Panc1 (cell line): ENCODE data around the gene GPATCH8. TPM values are rescaled to one million over a fixed set of nuclear protein-coding genes. Genes with fewer than 3 reads are reported as not detected.
"Not testable (repeated sequence)": the region's sequence is repeated elsewhere in the genome, so short reads cannot be mapped to it uniquely, and the experiment has no call there.

Experiments
- ATAC-seq: fragments of 200-7000 bp; cut with Tn5 transposase; 2 replicates; pipeline ENCODE4 v1.9.1; 2020; ENCODE audit warnings: mild to moderate bottlenecking, moderate library complexity
- BruUV-seq: library from RNA; stranded (reverse); fragments of 400-500 nt; replicated peaks from 2 replicates; lab custom pipeline; 2021; lab: Mats Ljungman, UMichigan
- CTCF ChIA-PET: fragments of 300-600 bp; sonication (Branson Sonifier 250); formaldehyde crosslinking; loops from one replicate; lab custom pipeline; 2022; ENCODE audit warnings: antibody characterized with exemption; lab: Charles Lee
- POLR2A ChIA-PET: fragments of 300-600 bp; sonication (Branson Sonifier 250); formaldehyde crosslinking; loops from one replicate; lab custom pipeline; 2022; ENCODE audit warnings: antibody characterized with exemption; lab: Charles Lee
- DNase-seq: peaks from one replicate; pipeline ENCODE4 v3.0.0-alpha.2; 2010; ENCODE audit warnings: low read depth, low spot score
- H3K27ac ChIP-seq: 2 replicates; pipeline ENCODE4 v1.5.1; 2011; ENCODE audit warnings: mild to moderate bottlenecking, low read length, inconsistent platforms
- H3K27me3 ChIP-seq: fragments of 200-500 bp; sonication (Bioruptor generic); 2 replicates; pipeline ENCODE4 v1.6.0; 2014; ENCODE audit warnings: low read length, inconsistent platforms; ENCODE audit not compliant: control insufficient read depth, insufficient read depth
- H3K36me3 ChIP-seq: fragments of 200-500 bp; sonication (Bioruptor generic); 2 replicates; pipeline ENCODE4 v1.5.1; 2014; ENCODE audit warnings: inconsistent platforms, mild to moderate bottlenecking, low read length, moderate library complexity; ENCODE audit not compliant: control insufficient read depth, insufficient read depth
- H3K4me1 ChIP-seq: 2 replicates; pipeline ENCODE4 v1.5.1; 2011; ENCODE audit warnings: inconsistent platforms, mild to moderate bottlenecking, low read length, moderate library complexity; ENCODE audit not compliant: control insufficient read depth, insufficient read depth
- H3K4me3 ChIP-seq, 2 experiments: 2 replicates each; pipeline ENCODE4 v1.5.1; 2011 to 2012; ENCODE audit warnings: low read depth in 2 of 2, low read length in 2 of 2, mild to moderate bottlenecking in 2 of 2, inconsistent platforms in 1 of 2, moderate library complexity in 1 of 2
- H3K9me3 ChIP-seq: fragments of 200-500 bp; sonication (Bioruptor generic); 2 replicates; pipeline ENCODE4 v1.5.1; 2014; ENCODE audit warnings: low read depth, mild to moderate bottlenecking, inconsistent platforms, low read length, moderate library complexity; ENCODE audit not compliant: control insufficient read depth, insufficient read depth
- CTCF ChIP-seq: fragments of 450-650 bp; IDR thresholded peaks from 2 replicates; pipeline ENCODE4 v1.5.1; 2017; ENCODE audit warnings: mild to moderate bottlenecking
- POLR2AphosphoS5 ChIP-seq: IDR thresholded peaks from 2 replicates; pipeline ENCODE4 v1.6.1; 2012; ENCODE audit warnings: mild to moderate bottlenecking, low read depth, low read length, moderate library complexity
- REST ChIP-seq, 2 experiments: IDR thresholded peaks; 2 replicates each; pipeline ENCODE4 v1.6.1; 2011 to 2012; ENCODE audit warnings: low read depth in 2 of 2, control low read depth in 1 of 2, low read length in 1 of 2, mild to moderate bottlenecking in 1 of 2, moderate library complexity in 1 of 2; ENCODE audit not compliant: insufficient read depth in 1 of 2
- SIN3A ChIP-seq: IDR thresholded peaks from 2 replicates; pipeline ENCODE4 v1.6.1; 2012; ENCODE audit warnings: low read depth, mild to moderate bottlenecking, low read length, moderate library complexity, borderline replicate concordance; ENCODE audit not compliant: insufficient read depth
- TCF7L2 ChIP-seq: IDR thresholded peaks from 2 replicates; pipeline ENCODE4 v1.6.1; 2011; ENCODE audit warnings: mild to moderate bottlenecking, low read depth, low read length, inconsistent platforms
- in situ Hi-C: cut with HindIII; loops from 2 replicates; pipeline ENCODE4 v1.10.0; 2016; ENCODE audit warnings: low sequenced_read_pairs, low pct_unique_long_range_greater_than_20kb
- intact Hi-C: fragments of 100-400 bp; cut with micrococcal nuclease; formaldehyde crosslinking; loops from one replicate; pipeline ENCODE4 v1.10.0; 2022; ENCODE audit not compliant: unreplicated experiment
- total RNA-seq: library from RNA; stranded (reverse); gene quantifications from one replicate; pipeline ENCODE4 v1.2.1, GENCODE V29; 2021; ENCODE audit not compliant: unreplicated experiment

GPATCH8 gene
- total RNA-seq, 1 experiment from 2014 or later = 30.8 TPM

- H3K4me3 ChIP-seq = no peak overlapping the region
- H3K4me1 ChIP-seq = no peaks in the 10 kb centered on the region
- no peaks in the 10 kb centered on the region for H3K27me3 ChIP-seq
- no peaks in the 10 kb centered on the region for H3K9me3 ChIP-seq
- ChIA-PET POLR2A (interaction anchor here (0.5 to 0.6 kb wide), 2 partner anchors 35 to 49 kb away, joined by 4 read pairs; no protein-coding TSS in a partner anchor), CTCF (interaction anchor here (0.5 to 1.1 kb wide), 12 partner anchors 8 to 543 kb away, joined by 3 to 7 read pairs (median 4); partner anchors contain the start of gene GPATCH8)
- TF ChIP-seq CTCF (peak; percentile 80), POLR2AphosphoS5 (no peak)
- ATAC-seq (peak; percentile 94), DNase-seq (no peak)
- in situ Hi-C loops = no loop called here
- no TSS peak for BruUV-seq
- intact Hi-C loops = no loop called here
- H3K27ac ChIP-seq = no peak overlapping the region
- no peaks in the 10 kb centered on the region for H3K36me3 ChIP-seq
Measured at GRCh38 chr17:44522883-44523671, 19.9 kb upstream of the GPATCH8 start.

DNA sequence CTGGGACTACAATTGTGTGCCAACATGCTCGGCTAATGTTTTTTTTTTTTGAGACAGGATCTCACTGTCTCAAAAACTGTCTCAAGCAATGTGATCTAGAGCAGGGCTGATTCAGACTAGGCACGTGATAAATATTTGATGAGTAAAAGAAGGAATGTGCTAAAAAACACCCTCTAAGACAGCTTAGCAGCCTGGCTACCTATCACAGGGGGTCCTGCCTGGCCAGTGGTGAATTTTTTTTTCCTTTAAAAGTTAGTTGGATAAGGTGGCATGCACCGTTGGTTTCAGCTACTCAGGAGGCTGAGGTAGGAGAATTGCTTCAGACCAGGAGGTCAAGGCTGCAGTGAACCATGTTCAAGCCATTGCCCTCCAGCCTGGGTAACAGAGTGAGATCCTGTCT is 14.8 kb upstream of the GPATCH8 start:
- H3K4me1 ChIP-seq = no peaks in the 10 kb centered on the region
- DNase-seq = no peak
- BruUV-seq = no TSS peak
- no peak for TF ChIP-seq TCF7L2
- no peak for TF ChIP-seq SIN3A
- no peak for TF ChIP-seq CTCF
- TF ChIP-seq POLR2AphosphoS5 = no peak
- TF ChIP-seq REST (IDR thresholded peaks at IDR 0.05; ENCODE audit: insufficient read depth in 1 of 2, low read depth in 2 of 2, low read length in 1 of 2) = no peak
- no peak overlapping the region for H3K4me3 ChIP-seq
- H3K9me3 ChIP-seq = no peaks in the 10 kb centered on the region
- no peak overlapping the region for H3K27ac ChIP-seq
- POLR2A ChIA-PET = no interaction called here
- intact Hi-C loops (no loop called here), in situ Hi-C loops (no loop called here)
- H3K27me3 ChIP-seq = no peaks in the 10 kb centered on the region
- no peak for ATAC-seq
- H3K36me3 ChIP-seq = no peaks in the 10 kb centered on the region
- CTCF ChIA-PET = no interaction called here

DNA sequence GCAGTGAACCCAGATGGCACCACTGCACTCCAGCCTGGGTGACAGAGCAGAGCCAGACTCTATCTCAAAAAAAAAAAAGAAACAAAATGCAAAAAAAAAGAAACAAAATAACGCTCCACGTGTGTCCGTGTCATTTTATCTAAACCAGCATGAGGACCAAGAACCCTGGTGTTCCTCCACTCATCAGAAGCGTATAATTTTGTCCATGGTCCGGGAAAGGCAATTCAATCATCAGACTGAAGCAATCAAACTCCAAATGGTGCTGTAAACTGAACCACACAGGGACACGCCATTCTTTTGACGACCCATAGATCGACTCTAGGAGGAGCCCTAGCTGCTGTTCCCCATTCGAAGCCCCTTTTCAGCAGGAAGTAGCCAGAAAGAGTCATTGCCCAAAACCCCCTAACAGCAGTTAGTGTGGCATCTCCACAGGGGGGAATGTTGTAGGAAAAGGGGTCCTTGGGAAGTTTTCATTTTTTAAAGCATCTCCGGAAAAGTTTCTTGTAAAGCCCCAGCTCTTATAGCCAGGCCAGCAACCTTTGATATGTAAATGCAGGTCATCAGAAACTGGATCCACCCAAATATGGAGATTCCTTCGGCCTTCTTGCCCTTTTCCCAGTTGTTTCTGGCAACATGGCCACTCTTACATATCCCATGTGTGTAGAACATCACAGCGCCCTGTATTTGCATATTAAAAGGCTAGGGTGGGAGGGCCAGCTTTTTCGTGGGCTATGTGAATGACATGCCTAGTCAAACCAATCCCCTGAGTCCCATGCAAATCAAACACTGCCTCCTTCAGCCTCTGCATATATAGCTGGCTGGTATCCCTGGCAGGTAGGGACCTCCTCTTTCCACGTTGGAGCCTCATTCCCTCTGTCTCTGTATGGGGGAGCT is 8.3 kb upstream of the GPATCH8 start:
- H3K9me3 ChIP-seq, H3K27me3 ChIP-seq, DNase-seq, H3K4me1 ChIP-seq, in situ Hi-C loops, BruUV-seq, H3K4me3 ChIP-seq, H3K27ac ChIP-seq, intact Hi-C loops, H3K36me3 ChIP-seq, ATAC-seq: not testable (repeated sequence)
- CTCF ChIA-PET = interaction anchor here (0.6 kb wide), 1 partner anchor 23 kb away, joined by 3 read pairs; no protein-coding TSS in a partner anchor
- POLR2A ChIA-PET = interaction anchor here (0.7 kb wide), 3 partner anchors 8 to 320 kb away, joined by 3 to 6 read pairs (median 4); no protein-coding TSS in a partner anchor

GRCh38 chr17:44506939-44507604 is 3.9 kb upstream of the GPATCH8 start:
- DNase-seq, H3K36me3 ChIP-seq, BruUV-seq, ATAC-seq, intact Hi-C loops, H3K27ac ChIP-seq, POLR2A ChIA-PET, H3K9me3 ChIP-seq, H3K27me3 ChIP-seq, CTCF ChIA-PET, H3K4me3 ChIP-seq, H3K4me1 ChIP-seq, in situ Hi-C loops: not testable (repeated sequence)
